HepG2 (cell line): ENCODE data around the gene POLR3GL.

Experiments
- EP300 ChIP-seq, 3 experiments: sonication (generic) in 1 of 3; formaldehyde crosslinking in 1 of 3; IDR thresholded peaks; 2 replicates each; pipeline versions ENCODE4 v1.5.1 to v1.6.1; 2011 to 2020; ENCODE audit warnings: low read depth in 2 of 3, low read length in 2 of 3, borderline replicate concordance in 1 of 3, improper control_type of control experiment in 1 of 3, mild to moderate bottlenecking in 1 of 3, missing genetic modification reagents in 1 of 3, moderate library complexity in 1 of 3
- HOXA3 ChIP-seq: sonication (generic); formaldehyde crosslinking; IDR thresholded peaks from 2 replicates; pipeline ENCODE4 v1.5.0; 2020; ENCODE audit warnings: missing genetic modification reagents
- MAFF ChIP-seq: IDR thresholded peaks from 2 replicates; pipeline ENCODE4 v1.6.1; 2011; ENCODE audit warnings: low read depth, low read length, improper control_type of control experiment
- NCOA5 ChIP-seq: sonication (generic); formaldehyde crosslinking; IDR thresholded peaks from 2 replicates; pipeline ENCODE4 v1.4.0; 2020; ENCODE audit warnings: missing genetic modification reagents
- POLR2A ChIP-seq, 2 experiments: IDR thresholded peaks; 2 replicates each; pipeline ENCODE4 v1.6.1; 2011; ENCODE audit warnings: low read depth in 2 of 2, low read length in 2 of 2, mild to moderate bottlenecking in 1 of 2, moderate library complexity in 1 of 2; ENCODE audit not compliant: insufficient read depth in 1 of 2
- SRSF9 ChIP-seq: fragments of 200-400 bp; formaldehyde crosslinking; IDR thresholded peaks from 2 replicates; pipeline ENCODE4 v1.6.1; 2018; ENCODE audit warnings: borderline replicate concordance, mild to moderate bottlenecking, low read depth, low read length; ENCODE audit not compliant: insufficient read depth, poor library complexity, severe bottlenecking
- TBX2 ChIP-seq: sonication (generic); formaldehyde crosslinking; IDR thresholded peaks from 2 replicates; pipeline ENCODE4 v1.5.0; 2020; ENCODE audit warnings: missing genetic modification reagents, mild to moderate bottlenecking, borderline replicate concordance
- TEAD2 ChIP-seq: sonication (generic); formaldehyde crosslinking; IDR thresholded peaks from 2 replicates; pipeline ENCODE4 v1.9.0; 2021; ENCODE audit warnings: missing genetic modification reagents
- TF ChIP-seq, protein P1 (sequence below): IDR thresholded peaks from 2 replicates; pipeline ENCODE4 v1.6.1; 2016
- TF ChIP-seq, protein P2 (sequence below): sonication (generic); formaldehyde crosslinking; IDR thresholded peaks from 2 replicates; pipeline ENCODE4 v1.4.0; 2020; ENCODE audit warnings: missing genetic modification reagents
- TF ChIP-seq, protein P3 (sequence below): sonication (generic); formaldehyde crosslinking; IDR thresholded peaks from 2 replicates; pipeline ENCODE4 v1.5.0; 2020; ENCODE audit warnings: mild to moderate bottlenecking, missing genetic modification reagents, moderate library complexity
- TF ChIP-seq, protein P4 (sequence below): sonication (generic); IDR thresholded peaks from 2 replicates; pipeline ENCODE4 v1.6.1; 2016; ENCODE audit warnings: low read depth, borderline replicate concordance

DNA sequence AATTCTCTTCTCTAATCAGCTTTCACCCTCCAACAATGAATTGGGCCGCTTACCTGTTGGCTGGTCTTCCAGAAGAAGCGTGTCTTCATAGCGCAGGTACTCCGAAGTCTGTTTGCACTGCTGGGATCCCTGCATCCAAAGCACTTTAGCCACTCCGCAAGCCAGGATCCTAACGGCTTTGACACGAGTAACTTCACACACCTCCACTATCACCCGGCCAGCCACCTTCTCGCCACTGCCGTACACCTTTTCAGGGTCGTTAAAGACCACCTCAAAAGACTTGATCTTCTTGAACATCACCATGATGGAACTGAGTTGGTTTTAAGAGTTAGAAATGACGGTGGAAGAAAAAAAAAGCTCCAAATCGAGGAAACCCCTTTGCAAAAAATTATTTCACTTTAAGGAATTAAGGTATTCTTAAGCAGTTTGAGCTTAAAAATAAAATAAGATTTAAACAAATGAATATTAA lies 31.5 kb downstream of the POLR3GL start:
- TF ChIP-seq, protein P1, sequence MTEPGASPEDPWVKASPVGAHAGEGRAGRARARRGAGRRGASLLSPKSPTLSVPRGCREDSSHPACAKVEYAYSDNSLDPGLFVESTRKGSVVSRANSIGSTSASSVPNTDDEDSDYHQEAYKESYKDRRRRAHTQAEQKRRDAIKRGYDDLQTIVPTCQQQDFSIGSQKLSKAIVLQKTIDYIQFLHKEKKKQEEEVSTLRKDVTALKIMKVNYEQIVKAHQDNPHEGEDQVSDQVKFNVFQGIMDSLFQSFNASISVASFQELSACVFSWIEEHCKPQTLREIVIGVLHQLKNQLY, result no peak
- TF ChIP-seq EP300 (IDR thresholded peaks at IDR 0.05; ENCODE audit: low read depth in 2 of 2, low read length in 2 of 2), result no peak
- TF ChIP-seq EP300 (CRISPR knock-in tag; IDR thresholded peaks at IDR 0.05; ENCODE audit: borderline replicate concordance), result no peak
- TF ChIP-seq HOXA3 (CRISPR knock-in tag), result no peak
- TF ChIP-seq NCOA5 (CRISPR knock-in tag), result no peak
- TF ChIP-seq, protein P2, sequence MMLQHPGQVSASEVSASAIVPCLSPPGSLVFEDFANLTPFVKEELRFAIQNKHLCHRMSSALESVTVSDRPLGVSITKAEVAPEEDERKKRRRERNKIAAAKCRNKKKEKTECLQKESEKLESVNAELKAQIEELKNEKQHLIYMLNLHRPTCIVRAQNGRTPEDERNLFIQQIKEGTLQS (CRISPR knock-in tag), result no peak
- TF ChIP-seq, protein P3, sequence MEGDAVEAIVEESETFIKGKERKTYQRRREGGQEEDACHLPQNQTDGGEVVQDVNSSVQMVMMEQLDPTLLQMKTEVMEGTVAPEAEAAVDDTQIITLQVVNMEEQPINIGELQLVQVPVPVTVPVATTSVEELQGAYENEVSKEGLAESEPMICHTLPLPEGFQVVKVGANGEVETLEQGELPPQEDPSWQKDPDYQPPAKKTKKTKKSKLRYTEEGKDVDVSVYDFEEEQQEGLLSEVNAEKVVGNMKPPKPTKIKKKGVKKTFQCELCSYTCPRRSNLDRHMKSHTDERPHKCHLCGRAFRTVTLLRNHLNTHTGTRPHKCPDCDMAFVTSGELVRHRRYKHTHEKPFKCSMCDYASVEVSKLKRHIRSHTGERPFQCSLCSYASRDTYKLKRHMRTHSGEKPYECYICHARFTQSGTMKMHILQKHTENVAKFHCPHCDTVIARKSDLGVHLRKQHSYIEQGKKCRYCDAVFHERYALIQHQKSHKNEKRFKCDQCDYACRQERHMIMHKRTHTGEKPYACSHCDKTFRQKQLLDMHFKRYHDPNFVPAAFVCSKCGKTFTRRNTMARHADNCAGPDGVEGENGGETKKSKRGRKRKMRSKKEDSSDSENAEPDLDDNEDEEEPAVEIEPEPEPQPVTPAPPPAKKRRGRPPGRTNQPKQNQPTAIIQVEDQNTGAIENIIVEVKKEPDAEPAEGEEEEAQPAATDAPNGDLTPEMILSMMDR, result no peak
- TF ChIP-seq TBX2, result no peak
- TF ChIP-seq, protein P4, sequence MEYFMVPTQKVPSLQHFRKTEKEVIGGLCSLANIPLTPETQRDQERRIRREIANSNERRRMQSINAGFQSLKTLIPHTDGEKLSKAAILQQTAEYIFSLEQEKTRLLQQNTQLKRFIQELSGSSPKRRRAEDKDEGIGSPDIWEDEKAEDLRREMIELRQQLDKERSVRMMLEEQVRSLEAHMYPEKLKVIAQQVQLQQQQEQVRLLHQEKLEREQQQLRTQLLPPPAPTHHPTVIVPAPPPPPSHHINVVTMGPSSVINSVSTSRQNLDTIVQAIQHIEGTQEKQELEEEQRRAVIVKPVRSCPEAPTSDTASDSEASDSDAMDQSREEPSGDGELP, result no peak
- no peak for TF ChIP-seq MAFF
- TF ChIP-seq SRSF9, result no peak
- TF ChIP-seq POLR2A (IDR thresholded peaks at IDR 0.05; ENCODE audit: insufficient read depth in 1 of 2, low read depth in 2 of 2, low read length in 2 of 2), result no peak; a peak in 1 of 4 replicates
- no peak for TF ChIP-seq TEAD2 (CRISPR knock-in tag)
